ENCODE data around the gene MYBPC1. TPM values are rescaled to one million over a fixed set of nuclear protein-coding genes. Genes with fewer than 3 reads are reported as not detected.
A peak's percentile ranks its signal among the peaks of the same experiment; 100 is the strongest.

The MYBPC1 gene
- total and polyA plus RNA-seq, 2 experiments from 2014 or later, result 0.18 TPM; not detected in 1

GRCh38 chr12:101619858-101620761 lies 25.3 kb downstream of the MYBPC1 start (continued):
- TF ChIP-seq POLR2AphosphoS5 (IDR thresholded peaks at IDR 0.05; ENCODE audit: low read depth) (no peak), ZNF114 (CRISPR knock-in tag; IDR thresholded peaks at IDR 0.05) (no peak), ZNF331 (CRISPR knock-in tag; IDR thresholded peaks at IDR 0.05; ENCODE audit: low read depth) (no peak), STAT1 (IDR thresholded peaks at IDR 0.05; ENCODE audit: unreplicated experiment) (no peak), CTCF (conservative IDR thresholded peaks at IDR 0.05; ENCODE audit: low read depth in 2 of 2) (no peak)

- Histone ChIP-seq H3K9me2 (ENCODE audit: insufficient read depth) (no peaks in the 10 kb centered on the region), H3F3A (replicated peaks; ENCODE audit: low read depth) (no peaks in the 10 kb centered on the region), H3K79me2 (replicated peaks; ENCODE audit: insufficient read depth) (no peaks in the 10 kb centered on the region), H3K4me3 (no peak overlapping the region), H3K4me1 (ENCODE audit: insufficient read depth) (no peaks in the 10 kb centered on the region), H3K27me3 (ENCODE audit: insufficient read depth) (no peaks in the 10 kb centered on the region), H4K20me1 (replicated peaks; ENCODE audit: insufficient read depth) (no peaks in the 10 kb centered on the region), H2AFZ (0 out of 2 replicates have a peak overlapping the region, but pooled peaks have one; percentile 10), H3K27ac (ENCODE audit: low read depth) (no peak overlapping the region), H3K4me2 (no peak overlapping the region), H3K36me3 (ENCODE audit: insufficient read depth) (no peaks in the 10 kb centered on the region)
- Mint-ChIP-seq H3K36me3 (ENCODE audit: low read depth) (no peaks in the 10 kb centered on the region), H3K4me3 (no peak overlapping the region), H3K27me3 (ENCODE audit: insufficient read depth, low read depth, poor library complexity) (no peaks in the 10 kb centered on the region), H3K9me3 (no peaks in the 10 kb centered on the region), H3K4me1 (no peaks in the 10 kb centered on the region; the same call in 2 of the 3 replicates), H3K27ac (no peak overlapping the region; the same call in 1 of the 2 replicates)
- DNase-seq (ENCODE audit: low spot score) (no peak), ATAC-seq (no peak)
- TF ChIP-seq ZNF462 (CRISPR knock-in tag; IDR thresholded peaks at IDR 0.05) (no peak), REST (IDR thresholded peaks at IDR 0.05; ENCODE audit: unreplicated experiment) (no peak), EZH2phosphoT487 (IDR thresholded peaks at IDR 0.05; ENCODE audit: unreplicated experiment) (no peak), CREB1 (CRISPR knock-in tag; IDR thresholded peaks at IDR 0.05; ENCODE audit: low read depth) (no peak), JUNB (IDR thresholded peaks at IDR 0.05; ENCODE audit: unreplicated experiment) (no peak), STAT1 (IDR thresholded peaks at IDR 0.05; ENCODE audit: unreplicated experiment) (no peak), ETS1 (IDR thresholded peaks at IDR 0.05) (no peak), ZNF114 (CRISPR knock-in tag; IDR thresholded peaks at IDR 0.05) (no peak)
These were observed 26.0 kb downstream of the MYBPC1 start for GRCh38 chr12:101620762-101621133.

Measured in GM23338 (cell line).